H7 (cell line): ENCODE results near the gene POLR2H. TPM values are rescaled to one million over a fixed set of nuclear protein-coding genes. Genes with fewer than 3 reads are reported as not detected.
A peak's percentile ranks its signal among the peaks of the same experiment; 100 is the strongest.

Source experiments
- DNase-seq: peaks from one replicate; pipeline ENCODE4 v3.0.0; 2012
- H3K27me3 ChIP-seq: 2 replicates; pipeline ENCODE4 v1.6.0; 2011; ENCODE audit warnings: mild to moderate bottlenecking, low read length; ENCODE audit not compliant: control insufficient read depth, insufficient read depth
- H3K36me3 ChIP-seq: replicated peaks from 2 replicates; pipeline ENCODE4 v1.5.1; 2011; ENCODE audit warnings: low read length; ENCODE audit not compliant: control insufficient read depth, insufficient read depth
- H3K4me3 ChIP-seq: 2 replicates; pipeline ENCODE4 v1.5.1; 2011; ENCODE audit warnings: low read depth, mild to moderate bottlenecking, control low read depth, low read length, moderate library complexity; ENCODE audit not compliant: insufficient read depth
- total RNA-seq: library from RNA; depleted of rRNA; stranded (reverse); fragments of >200 nt; shearing (Covaris generic); gene quantifications from 2 replicates; pipeline ENCODE4 v1.2.3, GENCODE V29; 2014

POLR2H gene
- total RNA-seq, 1 experiment from 2014 or later, result 92.8 TPM

DNA sequence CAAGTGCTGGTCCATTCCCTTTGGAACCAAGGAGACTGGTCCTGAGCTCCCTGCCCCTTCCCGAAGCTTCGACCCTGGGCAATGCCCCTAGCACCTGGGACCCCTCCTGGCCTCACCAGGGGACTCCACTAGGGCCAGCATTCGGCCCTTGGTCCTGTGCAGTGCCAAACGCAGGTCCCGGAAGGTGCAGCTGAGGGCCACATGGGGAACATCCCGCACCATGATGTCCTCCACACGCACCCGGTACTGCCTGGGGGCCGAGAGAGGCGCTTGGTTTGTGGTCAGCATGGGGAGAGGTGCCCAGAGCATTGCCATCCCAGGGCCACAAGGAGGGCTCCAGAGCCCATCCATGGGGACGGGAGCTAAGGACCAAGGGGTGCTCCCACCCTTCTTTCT lies 8.0 kb upstream of the POLR2H start:
- Histone ChIP-seq H3K36me3 (peaks cover 23% of the 10 kb centered on the region), H3K27me3 (no peaks in the 10 kb centered on the region), H3K4me3 (no peak overlapping the region)
- DNase-seq, result peak; percentile 31

DNA sequence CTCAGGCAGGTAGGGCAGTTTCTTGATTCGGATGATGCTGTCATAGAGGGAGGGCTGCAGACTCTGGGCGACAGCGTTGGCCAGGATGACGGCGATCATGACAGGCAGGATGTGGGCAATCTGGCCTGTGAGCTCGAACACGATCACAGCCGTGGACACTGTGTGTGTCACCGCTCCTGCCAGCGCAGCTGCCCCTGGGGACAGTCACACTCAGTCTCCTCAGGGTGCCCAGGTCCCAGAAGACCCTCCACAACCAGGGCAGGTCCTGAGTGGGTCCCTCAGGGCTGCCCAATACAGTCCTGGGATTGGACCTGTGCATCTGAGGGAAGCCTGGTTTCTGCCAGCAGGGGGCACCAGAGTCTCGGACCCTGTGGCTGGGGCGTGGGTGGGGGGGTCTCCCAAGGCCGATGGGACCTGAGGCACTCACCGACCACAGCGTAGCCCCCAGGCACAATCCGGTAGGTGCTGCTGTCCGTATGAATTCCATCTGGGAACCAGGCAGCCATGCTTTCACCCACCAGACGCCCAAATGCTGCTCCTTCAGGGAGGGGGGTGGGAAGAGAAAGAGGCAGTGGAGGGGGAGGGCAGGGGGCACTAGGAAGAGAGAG lies 7.3 kb upstream of the POLR2H start:
- Histone ChIP-seq H3K27me3 (no peaks in the 10 kb centered on the region), H3K36me3 (peaks cover 24% of the 10 kb centered on the region), H3K4me3 (no peak overlapping the region)
- DNase-seq, result peak; percentile 94

DNA sequence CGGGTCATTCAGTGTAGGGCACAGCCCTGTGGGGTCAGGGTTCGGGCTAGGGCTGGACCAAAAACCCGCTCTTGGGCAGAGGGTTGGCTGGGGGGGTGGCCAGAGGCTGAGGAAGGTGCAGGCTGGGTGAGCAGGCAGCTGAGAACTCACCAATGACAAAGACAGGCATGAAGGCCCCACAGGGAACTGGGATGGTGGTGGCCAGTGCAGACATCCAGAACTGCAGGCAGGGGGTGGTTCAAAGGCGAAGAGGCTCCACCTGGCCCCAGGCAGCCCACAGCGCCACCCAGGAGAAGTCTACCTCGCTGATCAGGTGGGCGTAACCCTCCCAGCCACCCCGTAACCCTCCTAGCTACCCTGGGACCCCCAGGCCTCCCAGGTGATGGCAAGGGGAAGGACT lies 6.8 kb upstream of the POLR2H start:
- no peaks in the 10 kb centered on the region for H3K27me3 ChIP-seq

DNA sequence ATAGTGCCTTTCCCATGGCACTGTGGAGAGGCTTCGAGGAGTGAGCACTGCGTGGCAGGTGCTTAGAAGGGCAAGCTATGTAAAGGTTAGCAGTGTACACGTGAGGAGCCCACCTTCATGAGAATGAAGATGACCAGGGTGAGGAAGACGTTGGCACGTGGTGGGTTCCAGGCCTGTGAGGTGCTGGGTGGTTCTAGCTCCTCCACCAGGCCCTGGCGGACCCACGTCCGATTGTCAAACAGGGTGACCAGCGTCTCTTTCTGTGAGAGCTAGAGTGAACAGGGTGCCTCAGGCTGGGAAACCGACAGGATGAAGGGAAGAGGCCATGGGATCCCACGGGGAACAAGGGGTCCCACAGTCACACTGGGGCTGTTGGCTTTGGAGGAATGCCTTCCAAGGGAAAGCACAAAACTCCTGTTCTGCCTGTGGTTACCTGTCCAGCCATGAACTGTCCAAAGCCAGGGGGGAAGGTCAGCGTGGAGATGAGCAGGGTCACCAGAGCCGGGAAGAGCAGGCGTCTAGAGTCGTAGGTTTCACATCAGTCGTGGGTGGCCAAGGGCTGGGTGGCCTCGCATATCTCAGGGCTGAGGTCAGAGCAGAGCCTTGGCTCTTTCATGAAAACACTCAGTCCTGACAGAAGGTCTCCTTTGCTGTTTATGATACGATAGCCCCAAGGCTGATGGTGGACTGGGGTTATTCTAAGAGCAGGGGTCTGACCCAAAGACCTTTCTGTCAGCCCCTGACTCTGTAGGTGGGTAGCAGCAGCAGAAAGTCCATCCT lies 6.1 kb upstream of the POLR2H start:
- no peak for DNase-seq
- no peak overlapping the region for H3K4me3 ChIP-seq
- peaks cover 24% of the 10 kb centered on the region for H3K36me3 ChIP-seq
- no peaks in the 10 kb centered on the region for H3K27me3 ChIP-seq

More for the DNA sequence above, 6.8 kb upstream of the POLR2H start:
- DNase-seq, result no peak
- no peak overlapping the region for H3K4me3 ChIP-seq
- peaks cover 24% of the 10 kb centered on the region for H3K36me3 ChIP-seq

DNA sequence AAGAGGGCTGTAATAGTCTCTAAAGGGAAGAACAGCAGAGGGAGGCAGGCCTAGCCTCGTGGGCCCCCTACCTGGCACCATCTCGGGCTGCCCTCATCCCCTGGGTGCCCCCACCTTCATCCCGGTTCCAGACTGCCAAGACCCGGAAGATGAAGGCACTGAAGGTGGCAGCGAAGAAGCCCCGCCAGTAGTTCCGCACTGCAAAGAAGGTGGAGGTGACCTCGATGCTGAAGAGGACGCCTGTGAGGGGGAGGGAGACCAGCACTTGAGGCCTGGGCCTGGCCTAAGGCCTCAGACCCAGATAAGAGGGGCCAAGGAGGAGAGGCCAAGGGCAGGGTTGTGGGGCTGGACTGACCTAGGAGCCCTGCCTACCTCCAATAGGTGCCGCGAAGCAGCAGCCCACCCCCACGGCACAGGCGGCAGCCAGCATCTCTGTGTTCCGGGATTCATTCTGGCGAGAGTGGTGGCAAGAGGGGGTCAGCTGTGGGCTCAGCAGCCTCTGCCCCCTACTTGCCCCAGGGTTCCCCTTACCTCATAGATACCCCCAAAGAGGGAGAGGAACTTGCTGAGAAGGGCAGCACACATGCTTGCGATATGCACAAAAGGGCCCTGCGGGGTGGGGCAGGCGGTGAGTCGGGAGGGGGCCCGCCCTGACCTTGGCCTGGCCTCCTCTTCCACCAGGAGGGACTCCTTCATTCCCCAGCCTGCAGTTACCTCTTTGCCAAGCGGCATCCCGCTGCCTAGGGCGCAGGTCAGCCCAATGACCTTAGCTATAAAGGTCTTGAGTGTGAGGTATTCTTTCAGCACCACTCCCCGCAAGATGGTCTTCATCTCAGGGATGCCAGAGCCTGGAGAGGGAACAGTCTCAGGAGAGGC lies 4.0 kb upstream of the POLR2H start:
- H3K27me3 ChIP-seq, result peaks cover 7% of the 10 kb centered on the region
- DNase-seq, result no peak
- H3K4me3 ChIP-seq, result no peak overlapping the region
- H3K36me3 ChIP-seq, result peaks cover 17% of the 10 kb centered on the region

DNA sequence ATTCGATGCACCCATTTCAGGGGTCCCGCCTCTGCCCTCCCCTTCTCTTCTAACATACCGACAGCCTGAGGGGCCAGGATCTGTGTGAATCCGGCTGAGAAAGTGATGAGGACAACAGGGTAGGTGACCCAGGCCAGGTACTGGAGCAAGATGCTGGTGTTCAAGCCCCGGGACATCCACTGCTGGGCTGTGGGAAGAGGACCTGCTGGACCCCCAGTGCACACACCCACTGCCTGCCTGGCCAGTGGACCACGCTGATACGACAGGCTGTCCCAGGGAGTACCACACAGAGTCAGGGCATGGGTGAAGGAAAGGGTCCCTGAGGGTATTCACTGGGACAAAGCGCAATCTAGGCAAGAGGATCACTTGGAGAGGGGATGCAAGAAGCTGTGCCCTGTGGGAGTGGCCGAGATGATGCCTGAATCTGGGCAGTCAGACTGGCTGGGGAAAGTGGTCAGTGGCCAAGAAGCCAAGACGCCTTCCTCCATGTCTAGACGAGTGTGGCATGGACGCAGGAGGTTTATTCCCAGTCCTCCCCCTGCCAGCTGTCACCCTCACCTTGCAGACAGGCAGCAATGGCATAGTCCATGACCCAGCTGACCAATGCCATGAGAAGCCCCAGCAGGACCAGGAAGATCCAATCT lies 3.3 kb upstream of the POLR2H start:
- H3K4me3 ChIP-seq, result no peak overlapping the region
- DNase-seq, result no peak
- peaks cover 14% of the 10 kb centered on the region for H3K36me3 ChIP-seq
- peaks cover 7% of the 10 kb centered on the region for H3K27me3 ChIP-seq

DNA sequence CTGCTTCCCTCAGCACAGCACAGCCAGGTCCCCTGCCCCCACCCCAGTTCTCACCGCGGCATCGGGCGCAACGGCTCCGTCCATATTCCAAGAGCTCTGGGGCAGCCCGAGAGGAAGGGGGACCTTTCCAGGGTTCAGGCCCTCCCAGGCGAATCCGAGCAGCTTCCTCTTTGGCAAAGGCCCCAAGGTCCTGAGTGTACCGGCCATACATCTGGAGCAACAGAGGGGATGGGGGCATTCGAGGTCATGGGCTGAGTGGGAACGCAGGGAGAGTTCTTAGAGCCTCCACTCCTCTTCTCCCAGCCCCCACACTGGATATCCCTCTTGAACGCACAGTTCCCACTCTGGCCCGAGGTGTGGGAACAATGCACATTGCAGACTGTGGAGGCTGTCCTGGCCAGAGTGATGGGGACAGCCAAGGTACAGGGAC lies 2.6 kb upstream of the POLR2H start:
- DNase-seq, result no peak
- H3K27me3 ChIP-seq, result peaks cover 7% of the 10 kb centered on the region
- no peak overlapping the region for H3K4me3 ChIP-seq
- H3K36me3 ChIP-seq, result peaks cover 9% of the 10 kb centered on the region

DNA sequence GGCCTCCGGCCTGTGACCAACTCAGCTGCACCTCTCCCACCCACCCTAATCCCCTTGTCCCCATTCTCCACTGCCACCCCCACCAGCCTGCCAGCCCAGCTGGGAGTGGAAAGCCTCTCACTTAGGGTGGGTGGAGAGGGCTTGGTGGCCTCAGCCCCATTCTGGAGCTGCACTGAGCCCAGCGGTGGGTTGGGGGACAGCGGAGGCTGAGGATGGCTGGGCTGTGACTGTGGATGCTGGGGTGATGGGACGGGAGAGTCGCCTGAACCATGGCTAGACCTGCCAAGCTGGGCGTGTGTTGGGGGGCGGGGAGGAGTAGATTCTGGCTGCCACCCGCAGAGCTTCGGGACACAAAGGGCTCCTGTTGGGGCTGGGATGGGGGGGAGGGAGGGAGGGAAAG lies 1.9 kb upstream of the POLR2H start:
- Histone ChIP-seq H3K36me3 (peaks cover 11% of the 10 kb centered on the region), H3K4me3 (no peak overlapping the region), H3K27me3 (peaks cover 7% of the 10 kb centered on the region)
- DNase-seq, result peak; percentile 74

DNA sequence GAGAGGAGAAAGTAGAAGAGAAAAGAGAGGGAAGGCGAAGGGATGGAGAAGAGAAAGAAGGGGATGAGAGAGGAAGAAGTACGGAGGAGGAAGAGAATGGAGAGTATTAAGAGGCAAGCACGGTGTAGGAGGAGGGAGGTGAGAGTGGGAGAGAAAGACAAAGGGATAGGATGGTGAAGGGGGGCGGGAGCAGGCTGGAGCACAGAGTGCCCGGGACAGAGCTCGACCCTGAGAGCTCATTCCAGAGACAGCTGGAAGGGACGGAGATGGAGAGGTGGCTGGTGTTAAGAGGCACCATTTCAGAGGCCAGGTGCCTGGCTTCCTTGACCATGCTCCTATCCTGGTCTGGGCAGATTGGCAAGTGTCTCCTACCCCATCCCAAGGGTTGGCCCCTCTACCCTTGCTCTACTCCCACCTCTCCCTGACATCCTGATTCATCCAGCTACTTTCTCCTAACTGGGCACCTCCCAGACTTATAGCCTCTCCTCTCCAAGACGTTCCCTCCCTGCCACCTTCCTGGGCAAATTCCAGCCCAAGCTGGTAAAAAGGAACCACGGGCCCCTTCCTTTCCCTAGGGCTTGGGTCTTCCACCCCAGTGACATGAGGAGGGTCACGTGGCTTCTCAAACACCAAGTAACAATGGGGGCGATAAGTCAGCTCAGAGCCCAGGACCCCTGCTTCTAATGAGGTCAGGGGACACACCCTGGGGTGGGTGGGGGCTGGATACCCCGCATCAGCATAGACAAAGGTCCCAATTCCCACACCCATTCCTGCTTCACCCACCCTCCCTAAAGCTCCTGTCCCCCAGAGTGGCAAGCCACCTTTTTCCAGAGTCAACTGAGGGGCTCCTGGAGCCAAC lies 1.2 kb upstream of the POLR2H start:
- DNase-seq, result peak; percentile 64
- peaks cover 11% of the 10 kb centered on the region for H3K36me3 ChIP-seq
- peaks cover 7% of the 10 kb centered on the region for H3K27me3 ChIP-seq
- H3K4me3 ChIP-seq, result peak overlapping the region; percentile 83

DNA sequence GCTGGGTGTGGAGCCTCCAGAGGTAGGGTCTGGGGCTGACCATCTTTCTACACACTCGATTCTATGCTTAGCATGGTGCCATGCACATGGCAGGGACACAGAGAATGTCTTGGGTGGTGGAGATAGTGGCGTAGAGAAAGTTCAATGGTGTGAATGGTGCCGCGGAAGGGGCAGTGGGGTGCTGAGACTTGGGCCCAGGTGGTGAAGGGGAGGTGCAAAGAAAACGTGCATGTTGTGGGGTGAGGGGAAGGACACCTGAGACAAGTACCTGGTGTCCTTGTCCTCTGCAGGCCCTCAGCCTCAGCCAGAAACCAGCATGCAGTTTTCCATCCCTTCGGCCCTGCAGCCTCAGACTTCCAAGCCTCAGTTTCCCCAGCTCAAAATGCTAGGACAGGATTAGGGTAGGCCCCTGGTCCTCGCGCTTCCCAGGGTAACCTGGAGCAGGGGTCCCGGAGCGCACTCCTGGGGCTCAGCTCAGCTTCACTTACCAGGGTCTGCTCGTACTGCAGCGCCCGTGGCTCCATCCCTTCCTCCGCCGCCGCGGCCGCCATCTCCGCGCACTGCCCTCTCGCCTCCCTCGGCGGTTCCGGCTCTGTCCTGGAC lies 480 bp upstream of the POLR2H start:
- Histone ChIP-seq H3K36me3 (peaks cover 10% of the 10 kb centered on the region), H3K27me3 (peaks cover 7% of the 10 kb centered on the region), H3K4me3 (peak overlapping the region; percentile 83)
- peak; percentile 34 for DNase-seq

DNA sequence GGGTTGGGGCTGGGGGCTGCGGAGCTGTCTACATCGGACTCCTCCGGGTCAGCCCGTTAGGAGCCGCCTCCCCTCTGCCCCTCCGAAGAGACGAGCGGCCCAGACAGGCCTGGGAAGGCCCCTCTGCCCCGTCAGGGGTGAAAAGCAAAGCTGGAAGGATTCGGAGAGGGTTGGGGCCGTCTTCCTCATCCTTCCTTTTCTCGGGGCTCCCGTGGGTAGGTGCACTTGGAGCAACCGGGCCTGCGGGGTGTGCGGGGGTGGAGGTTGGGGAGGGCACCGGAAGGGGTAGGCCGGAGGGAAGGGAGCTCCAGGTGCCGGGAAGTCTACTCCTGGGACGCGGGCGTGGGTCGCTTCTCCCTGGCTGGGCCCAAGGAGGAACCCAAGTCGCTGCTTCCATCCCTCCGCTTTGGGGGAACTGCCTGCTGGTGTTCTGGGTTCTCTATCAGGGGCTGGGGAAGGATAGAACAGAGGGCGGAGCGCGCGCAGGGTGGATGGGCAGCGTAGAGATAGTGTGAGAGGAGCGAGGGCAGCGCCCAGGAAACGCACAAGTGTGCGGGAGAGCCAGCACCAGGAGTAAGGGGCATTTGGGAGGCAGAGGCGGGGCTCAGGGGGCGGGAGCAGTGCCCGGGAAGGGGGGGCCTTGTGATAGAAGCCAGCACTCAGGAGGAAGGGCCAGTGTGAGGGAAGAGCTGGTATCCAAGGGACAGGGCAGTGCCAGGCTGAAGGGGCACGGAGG lies 590 bp downstream of the POLR2H start:
- Histone ChIP-seq H3K36me3 (peaks cover 15% of the 10 kb centered on the region), H3K4me3 (peak overlapping the region; percentile 83), H3K27me3 (peaks cover 7% of the 10 kb centered on the region)
- no peak for DNase-seq

DNA sequence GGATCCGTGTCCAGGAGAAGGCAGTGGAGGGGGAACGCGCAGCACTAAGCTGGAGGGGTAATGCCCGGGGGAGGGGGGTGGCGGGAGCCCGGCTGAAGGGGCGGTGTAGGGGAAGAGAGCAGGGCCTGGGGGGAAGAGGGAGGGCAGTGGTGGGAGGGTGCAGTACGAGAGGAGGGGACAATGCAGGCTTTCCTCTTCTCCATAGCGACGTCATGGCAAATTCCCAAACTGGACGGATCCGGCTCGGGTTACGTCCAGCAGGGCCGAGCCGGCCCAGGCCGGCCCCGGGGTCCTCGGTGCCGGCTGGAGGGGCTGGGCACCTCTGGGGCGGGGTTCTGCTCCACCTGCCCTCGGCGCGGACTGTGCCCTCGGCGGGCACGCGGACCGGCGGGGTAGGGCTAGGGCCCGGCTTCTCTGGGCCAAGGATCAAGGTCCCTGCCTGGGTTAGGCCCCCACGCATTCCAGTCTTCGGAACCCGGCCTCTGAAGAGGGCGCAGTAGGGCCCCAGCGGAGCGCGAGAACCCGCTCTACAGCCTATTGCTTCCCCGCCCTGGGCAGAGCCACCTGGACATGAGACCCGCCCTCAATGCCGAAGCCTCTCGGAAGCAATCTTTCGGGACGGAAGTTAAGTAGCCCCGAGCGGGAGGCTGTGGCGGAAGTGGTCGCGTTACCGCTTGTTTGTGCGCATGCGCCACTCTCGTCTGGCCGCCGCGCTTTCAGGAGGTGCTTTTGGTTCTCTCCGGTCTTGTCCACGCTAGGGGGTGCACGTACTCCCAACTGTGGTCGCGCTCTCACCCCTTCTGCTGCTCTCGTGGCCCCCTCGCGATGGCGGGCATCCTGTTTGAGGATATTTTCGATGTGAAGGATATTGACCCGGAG lies 1.4 kb downstream of the POLR2H start:
- Histone ChIP-seq H3K27me3 (peaks cover 7% of the 10 kb centered on the region), H3K4me3 (peak overlapping the region; percentile 83), H3K36me3 (peaks cover 15% of the 10 kb centered on the region)
- DNase-seq, result peak; percentile 97
